ENCODE measurements around the gene RGL4. TPM values are rescaled to one million over a fixed set of nuclear protein-coding genes. Genes with fewer than 3 reads are reported as not detected.

The RGL4 gene
- total RNA-seq, 2 donors from 2014 or later, result 0.35 to 0.45 TPM

DNA sequence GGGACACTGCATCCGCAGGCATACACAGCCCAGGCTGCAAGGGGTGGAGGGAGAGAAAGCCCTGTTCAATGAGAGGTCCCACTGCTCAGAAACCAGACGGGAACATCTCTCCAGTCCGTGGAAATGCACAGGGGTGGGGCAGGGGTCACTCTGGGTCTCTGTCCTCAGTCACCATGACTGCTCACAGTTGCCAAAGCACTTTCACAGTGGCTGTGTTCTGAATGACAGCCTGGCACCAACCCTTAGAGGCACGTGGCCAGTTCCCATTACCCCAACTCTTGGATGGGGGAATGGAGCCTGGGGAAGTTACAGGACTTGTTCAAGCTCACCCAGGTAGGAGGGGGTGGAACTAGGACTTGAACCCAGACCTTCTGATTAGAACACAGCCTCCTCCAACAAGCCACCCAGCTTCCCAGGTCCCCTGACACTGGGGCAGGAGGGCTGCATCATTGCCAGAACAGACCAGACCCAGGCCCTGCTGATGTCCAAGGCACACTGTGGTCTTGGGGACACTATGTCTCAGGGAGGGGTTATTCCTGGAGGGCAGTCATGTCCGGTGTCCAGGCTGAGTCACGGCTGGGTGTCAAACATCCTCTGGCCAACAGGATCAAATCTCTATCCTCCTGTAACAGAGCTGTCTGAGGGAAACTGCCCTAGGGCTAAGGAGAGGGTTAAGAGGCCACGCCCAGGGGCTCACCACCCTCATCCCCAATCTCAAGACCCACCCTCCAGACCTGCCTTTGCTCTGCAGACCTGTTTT is 51.9 kb downstream of the RGL4 start:
- DNase-seq, result no peak
- TF ChIP-seq, protein P1, sequence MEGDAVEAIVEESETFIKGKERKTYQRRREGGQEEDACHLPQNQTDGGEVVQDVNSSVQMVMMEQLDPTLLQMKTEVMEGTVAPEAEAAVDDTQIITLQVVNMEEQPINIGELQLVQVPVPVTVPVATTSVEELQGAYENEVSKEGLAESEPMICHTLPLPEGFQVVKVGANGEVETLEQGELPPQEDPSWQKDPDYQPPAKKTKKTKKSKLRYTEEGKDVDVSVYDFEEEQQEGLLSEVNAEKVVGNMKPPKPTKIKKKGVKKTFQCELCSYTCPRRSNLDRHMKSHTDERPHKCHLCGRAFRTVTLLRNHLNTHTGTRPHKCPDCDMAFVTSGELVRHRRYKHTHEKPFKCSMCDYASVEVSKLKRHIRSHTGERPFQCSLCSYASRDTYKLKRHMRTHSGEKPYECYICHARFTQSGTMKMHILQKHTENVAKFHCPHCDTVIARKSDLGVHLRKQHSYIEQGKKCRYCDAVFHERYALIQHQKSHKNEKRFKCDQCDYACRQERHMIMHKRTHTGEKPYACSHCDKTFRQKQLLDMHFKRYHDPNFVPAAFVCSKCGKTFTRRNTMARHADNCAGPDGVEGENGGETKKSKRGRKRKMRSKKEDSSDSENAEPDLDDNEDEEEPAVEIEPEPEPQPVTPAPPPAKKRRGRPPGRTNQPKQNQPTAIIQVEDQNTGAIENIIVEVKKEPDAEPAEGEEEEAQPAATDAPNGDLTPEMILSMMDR (IDR thresholded peaks at IDR 0.05), result no peak
- no peaks in the 10 kb centered on the region for H3K36me3 ChIP-seq
- no peaks in the 10 kb centered on the region for H3K27me3 ChIP-seq
- no peaks in the 10 kb centered on the region for H3K9me3 ChIP-seq
- intact Hi-C loops (cut with DNase I), result no loop called here
- no peak overlapping the region for H3K4me3 ChIP-seq
- no peak overlapping the region for H3K9ac ChIP-seq (ENCODE audit: low read depth in 2 of 2, low read length in 2 of 2)
- no peaks in the 10 kb centered on the region for H3K4me1 ChIP-seq
- H3K27ac ChIP-seq, result no peak overlapping the region

DNA sequence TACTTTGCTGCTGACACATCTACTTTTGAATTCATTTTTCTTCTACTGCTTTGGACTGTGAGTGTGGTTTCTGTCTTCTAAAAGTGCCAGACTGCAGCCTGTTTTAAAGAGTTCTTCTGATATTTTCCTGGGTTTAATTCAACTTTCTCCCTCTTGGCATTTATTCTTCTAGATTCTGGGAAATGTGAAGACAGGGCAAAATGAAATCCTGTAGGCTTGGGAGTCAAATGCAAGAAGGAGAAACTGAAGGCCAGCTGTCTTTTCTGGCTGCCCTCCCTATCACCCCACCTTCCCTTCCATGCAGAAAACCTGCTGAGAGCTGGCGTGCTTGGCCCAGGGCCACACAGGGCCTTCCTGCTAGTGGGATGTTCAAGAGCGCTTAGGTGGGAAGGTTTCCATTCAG is 52.5 kb downstream of the RGL4 start:
- no peak overlapping the region for H3K27ac ChIP-seq
- no peak overlapping the region for H3K4me3 ChIP-seq
- H3K4me1 ChIP-seq, result no peaks in the 10 kb centered on the region
- TF ChIP-seq, protein P1 (IDR thresholded peaks at IDR 0.05), result no peak
- no peaks in the 10 kb centered on the region for H3K36me3 ChIP-seq
- intact Hi-C loops (cut with DNase I), result no loop called here
- no peaks in the 10 kb centered on the region for H3K9me3 ChIP-seq
- DNase-seq, result no peak
- H3K27me3 ChIP-seq, result no peaks in the 10 kb centered on the region
- no peak overlapping the region for H3K9ac ChIP-seq (ENCODE audit: low read depth in 2 of 2, low read length in 2 of 2)

DNA sequence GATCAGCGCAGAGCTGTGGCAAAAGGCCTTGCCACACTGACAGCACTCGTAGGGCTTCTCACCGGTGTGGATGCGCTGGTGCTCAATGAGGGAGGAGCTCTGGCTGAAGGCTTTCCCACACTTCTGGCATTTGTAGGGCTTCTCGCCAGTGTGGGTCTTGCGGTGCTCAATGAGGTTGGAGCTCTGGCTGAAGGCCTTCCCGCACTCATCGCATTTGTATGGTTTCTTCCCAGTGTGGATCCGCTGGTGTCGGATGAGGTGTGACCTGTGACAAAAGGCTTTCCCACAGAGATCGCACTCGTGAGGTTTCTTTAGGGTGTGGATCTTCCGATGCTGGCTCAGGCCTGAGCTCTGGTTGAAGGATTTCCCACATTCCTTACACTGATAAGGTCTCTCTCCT is 53.2 kb downstream of the RGL4 start:
- TF ChIP-seq, protein P1 (IDR thresholded peaks at IDR 0.05), result no peak
- DNase-seq, result no peak
- Histone ChIP-seq H3K27ac (no peak overlapping the region), H3K9me3 (no peaks in the 10 kb centered on the region), H3K36me3 (no peaks in the 10 kb centered on the region), H3K4me1 (no peaks in the 10 kb centered on the region), H3K27me3 (no peaks in the 10 kb centered on the region), H3K4me3 (no peak overlapping the region), H3K9ac (ENCODE audit: low read depth in 2 of 2, low read length in 2 of 2) (no peak overlapping the region)
- intact Hi-C loops (cut with DNase I), result no loop called here

DNA sequence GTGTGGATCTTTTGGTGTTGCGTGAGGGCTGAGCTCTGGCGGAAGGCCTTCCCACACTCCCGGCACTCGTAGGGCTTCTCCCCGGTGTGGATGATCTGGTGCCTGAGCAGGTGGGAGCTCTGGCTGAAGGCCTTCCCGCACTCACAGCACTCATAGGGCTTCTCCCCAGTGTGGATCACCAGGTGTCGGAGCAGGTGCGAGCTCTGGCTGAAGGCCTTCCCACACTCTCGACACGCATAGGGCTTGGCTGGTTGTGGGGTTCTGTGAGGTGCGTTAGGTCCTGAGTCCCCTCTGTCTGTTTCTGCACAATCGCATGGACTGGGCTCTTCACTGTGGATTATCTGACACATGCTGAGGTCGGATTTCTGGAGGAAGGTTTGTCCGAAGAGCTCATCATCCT is 53.7 kb downstream of the RGL4 start:
- no peak overlapping the region for H3K27ac ChIP-seq
- no peaks in the 10 kb centered on the region for H3K27me3 ChIP-seq
- TF ChIP-seq, protein P1 (IDR thresholded peaks at IDR 0.05), result no peak
- DNase-seq, result no peak
- H3K36me3 ChIP-seq, result no peaks in the 10 kb centered on the region
- H3K9me3 ChIP-seq, result no peaks in the 10 kb centered on the region
- H3K9ac ChIP-seq (ENCODE audit: low read depth in 2 of 2, low read length in 2 of 2), result no peak overlapping the region
- H3K4me3 ChIP-seq, result no peak overlapping the region
- no peaks in the 10 kb centered on the region for H3K4me1 ChIP-seq
- intact Hi-C loops (cut with DNase I), result no loop called here

DNA sequence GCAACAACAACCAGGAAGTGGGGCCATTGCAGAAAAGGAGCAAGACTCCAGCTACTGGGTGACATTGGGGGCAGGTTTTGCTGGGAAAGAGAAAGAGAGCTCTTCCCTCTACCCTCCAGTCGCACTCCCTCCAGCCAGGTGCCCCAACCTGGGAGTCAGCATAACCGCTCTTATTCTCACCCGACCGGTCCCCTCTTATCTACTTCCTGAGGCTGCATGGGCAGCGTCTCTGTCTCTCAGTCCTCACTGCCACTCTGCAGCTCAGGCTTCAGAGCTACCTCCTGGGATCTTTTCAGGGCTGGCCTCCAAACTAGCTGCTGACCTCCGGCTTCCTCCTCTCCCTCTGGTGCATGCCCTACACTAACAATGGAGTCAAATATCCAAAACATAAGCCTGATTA is 55.0 kb downstream of the RGL4 start:
- Histone ChIP-seq H3K9me3 (no peaks in the 10 kb centered on the region), H3K4me3 (no peak overlapping the region), H3K9ac (ENCODE audit: low read depth in 2 of 2, low read length in 2 of 2) (no peak overlapping the region), H3K27ac (no peak overlapping the region), H3K4me1 (no peaks in the 10 kb centered on the region), H3K27me3 (no peaks in the 10 kb centered on the region), H3K36me3 (no peaks in the 10 kb centered on the region)
- intact Hi-C loops (cut with DNase I), result no loop called here
- no peak for DNase-seq
- TF ChIP-seq, protein P1 (IDR thresholded peaks at IDR 0.05), result no peak

Other genes starting within 250 kb of the RGL4 start
- not detected for gene IGLL1, start 110.7 kb upstream of the RGL4 start, total RNA-seq
- gene DRICH1, start 58.7 kb upstream of the RGL4 start, total RNA-seq, result under 1 TPM; 0.35 to 0.79 TPM
- 1 to 10 TPM; 2.8 to 3.5 TPM for gene ZNF70, start 60.1 kb downstream of the RGL4 start, total RNA-seq
- gene VPREB3, start 63.4 kb downstream of the RGL4 start, total RNA-seq, result 1 to 10 TPM; 1.2 to 1.9 TPM
- not detected for gene C22orf15, start 72.0 kb downstream of the RGL4 start, total RNA-seq
- 100 to 1,000 TPM; 420 to 719 TPM for gene CHCHD10, start 77.0 kb downstream of the RGL4 start, total RNA-seq
- gene MMP11, start 81.8 kb downstream of the RGL4 start, total RNA-seq, result 1 to 10 TPM; 2.3 to 4.5 TPM
- 10 to 100 TPM; 77.8 to 96.0 TPM for gene SMARCB1, start 96.0 kb downstream of the RGL4 start, total RNA-seq
- gene DERL3, start 148.0 kb downstream of the RGL4 start, total RNA-seq, result 10 to 100 TPM in 1 of 2 donors, 1 to 10 TPM in 1; 9.1 to 20.2 TPM
- 1 to 10 TPM; 8.3 to 9.6 TPM for gene SLC2A11, start 166.9 kb downstream of the RGL4 start, total RNA-seq
- gene MIF, start 203.4 kb downstream of the RGL4 start, total RNA-seq, result 100 to 1,000 TPM; 621 to 869 TPM

Data from colonic mucosa (tissue), 4 donors.